Loucy (cell line): Measurements from ENCODE around the gene ASPG.

Source experiments
- H2AFZ ChIP-seq: fragments of 200-600 bp; sonication (generic); 2 replicates; pipeline ENCODE4 v1.6.0; 2016; ENCODE audit warnings: antibody characterized with exemption, mild to moderate bottlenecking, low read length, moderate library complexity
- H3F3A ChIP-seq: fragments of 200-600 bp; 2 replicates; pipeline ENCODE4 v1.6.0; 2016; ENCODE audit warnings: antibody characterized with exemption, low read depth, mild to moderate bottlenecking
- H3K27me3 ChIP-seq: fragments of 200-600 bp; sonication (generic); 2 replicates; pipeline ENCODE4 v1.6.1; 2014; ENCODE audit warnings: low read length, mild to moderate bottlenecking; ENCODE audit not compliant: insufficient read depth, poor library complexity, severe bottlenecking
- H3K36me3 ChIP-seq: fragments of 200-600 bp; sonication (generic); 2 replicates; pipeline ENCODE4 v1.6.1; 2016; ENCODE audit warnings: low read length; ENCODE audit not compliant: insufficient read depth
- H3K4me1 ChIP-seq: fragments of 200-600 bp; sonication (generic); 2 replicates; pipeline ENCODE4 v1.5.1; 2014; ENCODE audit warnings: low read length, mild to moderate bottlenecking; ENCODE audit not compliant: insufficient read depth, poor library complexity, severe bottlenecking
- H3K4me2 ChIP-seq: fragments of 200-600 bp; sonication (generic); 2 replicates; pipeline ENCODE4 v1.6.0; 2014; ENCODE audit warnings: antibody characterized with exemption, low read length, low read depth, mild to moderate bottlenecking; ENCODE audit not compliant: poor library complexity, severe bottlenecking
- H3K4me3 ChIP-seq: fragments of 200-600 bp; sonication (generic); 2 replicates; pipeline ENCODE4 v1.5.1; 2014; ENCODE audit warnings: low read length, mild to moderate bottlenecking, mixed read lengths; ENCODE audit not compliant: poor library complexity, severe bottlenecking
- H3K79me2 ChIP-seq: fragments of 200-600 bp; sonication (generic); 2 replicates; pipeline ENCODE4 v1.6.1; 2014; ENCODE audit warnings: low read length; ENCODE audit not compliant: insufficient read depth
- H3K9ac ChIP-seq: fragments of 200-600 bp; sonication (generic); 2 replicates; pipeline ENCODE4 v1.6.0; 2014; ENCODE audit warnings: mild to moderate bottlenecking, low read depth, low read length, moderate library complexity; ENCODE audit not compliant: poor library complexity, severe bottlenecking
- H3K9me2 ChIP-seq: fragments of 200-600 bp; sonication (generic); replicated peaks from 2 replicates; pipeline ENCODE4 v1.6.1; 2016; ENCODE audit warnings: low read depth, low read length, mixed read lengths
- H3K9me3 ChIP-seq: fragments of 200-600 bp; sonication (generic); 2 replicates; pipeline ENCODE4 v1.6.1; 2014; ENCODE audit warnings: mild to moderate bottlenecking, antibody characterized with exemption, low read length, low read depth; ENCODE audit not compliant: insufficient read depth
- H4K20me1 ChIP-seq: fragments of 200-600 bp; sonication (generic); 2 replicates; pipeline ENCODE4 v1.6.0; 2014; ENCODE audit warnings: antibody characterized with exemption, low read length, mild to moderate bottlenecking; ENCODE audit not compliant: insufficient read depth, poor library complexity, severe bottlenecking
- EZH2phosphoT487 ChIP-seq: fragments of 200-600 bp; IDR thresholded peaks from 2 replicates; pipeline ENCODE4 v1.6.1; 2018; ENCODE audit warnings: antibody characterized with exemption, mild to moderate bottlenecking, moderate library complexity, borderline replicate concordance
- TF ChIP-seq, protein P1 (sequence below): fragments of 200-600 bp; sonication (generic); conservative IDR thresholded peaks from 2 replicates; pipeline ENCODE4 v1.5.1; 2014; ENCODE audit warnings: mild to moderate bottlenecking, antibody characterized with exemption, low read length

ASPG gene

GRCh38 chr14:104054222-104054905, 31.1 kb upstream of the ASPG start:
- H3F3A ChIP-seq = no peaks in the 10 kb centered on the region
- H2AFZ ChIP-seq = no peak overlapping the region
- H3K27me3 ChIP-seq = no peaks in the 10 kb centered on the region
- H3K9me2 ChIP-seq = no peaks in the 10 kb centered on the region
- H3K36me3 ChIP-seq = no peaks in the 10 kb centered on the region
- TF ChIP-seq, protein P1, sequence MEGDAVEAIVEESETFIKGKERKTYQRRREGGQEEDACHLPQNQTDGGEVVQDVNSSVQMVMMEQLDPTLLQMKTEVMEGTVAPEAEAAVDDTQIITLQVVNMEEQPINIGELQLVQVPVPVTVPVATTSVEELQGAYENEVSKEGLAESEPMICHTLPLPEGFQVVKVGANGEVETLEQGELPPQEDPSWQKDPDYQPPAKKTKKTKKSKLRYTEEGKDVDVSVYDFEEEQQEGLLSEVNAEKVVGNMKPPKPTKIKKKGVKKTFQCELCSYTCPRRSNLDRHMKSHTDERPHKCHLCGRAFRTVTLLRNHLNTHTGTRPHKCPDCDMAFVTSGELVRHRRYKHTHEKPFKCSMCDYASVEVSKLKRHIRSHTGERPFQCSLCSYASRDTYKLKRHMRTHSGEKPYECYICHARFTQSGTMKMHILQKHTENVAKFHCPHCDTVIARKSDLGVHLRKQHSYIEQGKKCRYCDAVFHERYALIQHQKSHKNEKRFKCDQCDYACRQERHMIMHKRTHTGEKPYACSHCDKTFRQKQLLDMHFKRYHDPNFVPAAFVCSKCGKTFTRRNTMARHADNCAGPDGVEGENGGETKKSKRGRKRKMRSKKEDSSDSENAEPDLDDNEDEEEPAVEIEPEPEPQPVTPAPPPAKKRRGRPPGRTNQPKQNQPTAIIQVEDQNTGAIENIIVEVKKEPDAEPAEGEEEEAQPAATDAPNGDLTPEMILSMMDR = no peak
- no peak for TF ChIP-seq EZH2phosphoT487
- H3K9me3 ChIP-seq = no peaks in the 10 kb centered on the region
- H3K79me2 ChIP-seq = no peaks in the 10 kb centered on the region
- H3K9ac ChIP-seq = no peak overlapping the region
- H3K4me1 ChIP-seq = no peaks in the 10 kb centered on the region
- H3K4me3 ChIP-seq = no peak overlapping the region
- no peaks in the 10 kb centered on the region for H4K20me1 ChIP-seq
- no peak overlapping the region for H3K4me2 ChIP-seq

DNA sequence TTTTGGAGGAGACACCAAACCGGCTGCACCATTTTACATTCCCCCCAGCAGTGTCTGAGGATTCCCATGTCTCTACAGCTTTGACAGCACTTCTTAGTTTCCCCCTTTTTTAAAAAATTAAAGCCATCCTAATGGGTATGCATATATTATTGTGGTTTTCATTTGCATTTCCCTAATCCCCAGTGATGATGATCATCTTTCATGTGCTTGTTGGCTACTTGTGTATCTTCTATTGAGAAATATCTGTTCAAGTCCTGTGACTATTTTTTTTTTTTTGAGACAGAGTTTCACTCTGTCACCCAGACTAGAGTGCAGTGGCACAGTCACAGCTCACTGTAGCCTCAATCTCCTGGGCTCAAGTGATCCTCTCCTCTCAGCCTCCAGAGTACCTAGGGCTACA, 23.2 kb upstream of the ASPG start:
- H3K27me3 ChIP-seq = no peaks in the 10 kb centered on the region
- H3K36me3 ChIP-seq = no peaks in the 10 kb centered on the region
- no peak overlapping the region for H2AFZ ChIP-seq
- H3K4me2 ChIP-seq = no peak overlapping the region
- TF ChIP-seq, protein P1 = no peak
- no peak for TF ChIP-seq EZH2phosphoT487
- no peaks in the 10 kb centered on the region for H4K20me1 ChIP-seq
- no peaks in the 10 kb centered on the region; the same call in 1 of the 2 replicates for H3K9me3 ChIP-seq
- no peak overlapping the region for H3K9ac ChIP-seq
- no peaks in the 10 kb centered on the region for H3K9me2 ChIP-seq
- no peaks in the 10 kb centered on the region for H3K79me2 ChIP-seq
- H3K4me1 ChIP-seq = no peaks in the 10 kb centered on the region
- H3F3A ChIP-seq = no peaks in the 10 kb centered on the region
- H3K4me3 ChIP-seq = no peak overlapping the region

DNA sequence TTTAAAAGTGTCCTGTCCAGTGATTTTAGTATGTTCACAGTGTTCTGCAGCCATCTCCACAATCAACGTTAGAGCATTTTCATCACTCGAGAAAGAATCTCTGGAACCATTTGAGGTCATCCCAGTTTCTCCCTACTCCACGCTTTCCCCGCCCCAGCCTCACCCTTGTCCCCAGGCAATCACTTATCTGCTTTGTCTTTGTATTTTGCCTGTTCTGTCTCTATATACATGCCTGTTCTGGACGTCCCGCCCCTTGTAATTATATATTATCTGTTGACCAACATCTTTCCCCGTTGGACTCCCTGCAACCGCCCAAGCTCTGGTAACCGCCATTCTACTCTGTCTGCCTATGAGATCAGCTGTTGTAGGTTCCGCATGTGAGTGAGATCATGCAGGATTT, 21.5 kb upstream of the ASPG start:
- peaks cover 6% of the 10 kb centered on the region; the same call in 1 of the 2 replicates for H3K9me3 ChIP-seq
- H3K9me2 ChIP-seq = no peaks in the 10 kb centered on the region
- no peaks in the 10 kb centered on the region for H4K20me1 ChIP-seq
- no peak overlapping the region for H3K4me2 ChIP-seq
- no peak overlapping the region for H2AFZ ChIP-seq
- no peaks in the 10 kb centered on the region for H3K4me1 ChIP-seq
- H3K9ac ChIP-seq = no peak overlapping the region
- no peaks in the 10 kb centered on the region for H3K79me2 ChIP-seq
- TF ChIP-seq EZH2phosphoT487 = no peak
- TF ChIP-seq, protein P1 = no peak
- H3K36me3 ChIP-seq = no peaks in the 10 kb centered on the region
- H3F3A ChIP-seq = no peaks in the 10 kb centered on the region
- H3K27me3 ChIP-seq = no peaks in the 10 kb centered on the region
- H3K4me3 ChIP-seq = no peak overlapping the region
